ENCODE results near the gene BDKRB2.

The BDKRB2 gene

DNA sequence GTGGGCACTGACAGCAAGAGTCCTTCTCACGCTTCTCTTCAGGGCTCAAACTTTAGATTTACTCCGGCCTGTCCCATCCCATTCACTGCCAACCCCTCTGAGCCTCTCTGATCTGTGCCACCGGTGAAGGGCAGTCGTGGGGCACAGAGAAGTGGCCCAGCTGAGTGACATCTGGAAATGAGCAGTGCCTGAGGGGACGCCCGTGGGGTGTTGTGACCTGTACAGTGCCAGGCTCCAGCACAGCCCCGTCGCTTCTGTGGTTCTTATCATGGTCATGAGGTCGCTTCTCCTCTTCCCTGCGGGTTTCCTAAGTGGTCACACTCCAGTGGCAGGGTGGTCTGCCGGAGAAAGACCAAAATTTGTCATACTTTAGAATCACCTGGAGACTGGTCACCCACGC, 4.1 kb downstream of the BDKRB2 start:
- Histone ChIP-seq H3K4me1 (ENCODE audit: control insufficient read depth, insufficient read depth, low read length) (peaks cover 11% of the 10 kb centered on the region), H3K4me3 (ENCODE audit: low read length) (no peak overlapping the region), H3K27me3 (ENCODE audit: control insufficient read depth, insufficient read depth, low read length) (no peaks in the 10 kb centered on the region), H3K27ac (ENCODE audit: low read depth, low read length) (no peak overlapping the region), H3K9ac (ENCODE audit: low read length) (no peak overlapping the region), H3K36me3 (ENCODE audit: control insufficient read depth, insufficient read depth, low read length) (no peaks in the 10 kb centered on the region)

DNA sequence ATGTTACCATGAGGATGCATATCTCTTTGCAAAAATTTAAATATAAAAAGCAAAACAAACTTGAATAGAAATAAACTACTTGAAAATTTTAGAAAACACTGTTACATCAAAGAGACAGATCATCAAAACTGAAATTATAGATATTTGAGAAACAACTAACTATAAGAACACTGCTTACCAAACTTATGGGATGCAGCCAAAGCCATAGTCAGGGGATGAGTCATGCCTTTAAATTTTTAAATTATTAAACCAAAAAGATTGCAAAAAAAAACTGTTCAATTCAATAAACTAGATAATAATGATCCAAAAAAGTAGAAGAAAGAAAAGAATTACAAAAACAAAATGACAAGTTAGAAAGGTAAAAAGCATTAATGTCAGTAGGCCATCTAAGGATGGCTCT, 7.5 kb downstream of the BDKRB2 start:
- Histone ChIP-seq H3K36me3 (ENCODE audit: control insufficient read depth, insufficient read depth, low read length) (no peaks in the 10 kb centered on the region), H3K9ac (ENCODE audit: low read length) (no peak overlapping the region), H3K27me3 (ENCODE audit: control insufficient read depth, insufficient read depth, low read length) (no peaks in the 10 kb centered on the region), H3K4me3 (ENCODE audit: low read length) (no peak overlapping the region), H3K4me1 (ENCODE audit: control insufficient read depth, insufficient read depth, low read length) (no peaks in the 10 kb centered on the region), H3K27ac (ENCODE audit: low read depth, low read length) (no peak overlapping the region)

DNA sequence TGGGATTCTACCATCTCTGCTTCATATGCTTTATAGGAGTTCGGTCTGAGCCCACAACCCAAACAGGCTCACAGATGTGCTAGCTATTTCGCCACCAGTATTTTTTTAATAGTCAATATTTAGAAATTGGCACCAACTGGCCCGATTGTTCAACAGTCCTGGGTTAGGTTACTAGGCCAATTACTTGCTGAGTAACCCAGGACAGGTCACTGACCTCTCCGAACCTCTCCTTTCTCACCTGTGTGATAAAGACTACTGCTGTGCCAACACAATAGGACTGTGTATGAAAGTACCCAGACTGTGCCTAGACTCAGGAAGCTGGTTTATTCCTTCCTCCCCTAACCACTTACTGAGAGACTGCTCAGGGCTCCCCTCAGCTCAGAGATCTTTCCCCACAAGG, 8.3 kb downstream of the BDKRB2 start:
- H3K9ac ChIP-seq (ENCODE audit: low read length): no peak overlapping the region
- H3K4me3 ChIP-seq (ENCODE audit: low read length): no peak overlapping the region
- H3K27me3 ChIP-seq (ENCODE audit: control insufficient read depth, insufficient read depth, low read length): no peaks in the 10 kb centered on the region
- H3K4me1 ChIP-seq (ENCODE audit: control insufficient read depth, insufficient read depth, low read length): no peaks in the 10 kb centered on the region
- H3K36me3 ChIP-seq (ENCODE audit: control insufficient read depth, insufficient read depth, low read length): no peaks in the 10 kb centered on the region
- H3K27ac ChIP-seq (ENCODE audit: low read depth, low read length): no peak overlapping the region

DNA sequence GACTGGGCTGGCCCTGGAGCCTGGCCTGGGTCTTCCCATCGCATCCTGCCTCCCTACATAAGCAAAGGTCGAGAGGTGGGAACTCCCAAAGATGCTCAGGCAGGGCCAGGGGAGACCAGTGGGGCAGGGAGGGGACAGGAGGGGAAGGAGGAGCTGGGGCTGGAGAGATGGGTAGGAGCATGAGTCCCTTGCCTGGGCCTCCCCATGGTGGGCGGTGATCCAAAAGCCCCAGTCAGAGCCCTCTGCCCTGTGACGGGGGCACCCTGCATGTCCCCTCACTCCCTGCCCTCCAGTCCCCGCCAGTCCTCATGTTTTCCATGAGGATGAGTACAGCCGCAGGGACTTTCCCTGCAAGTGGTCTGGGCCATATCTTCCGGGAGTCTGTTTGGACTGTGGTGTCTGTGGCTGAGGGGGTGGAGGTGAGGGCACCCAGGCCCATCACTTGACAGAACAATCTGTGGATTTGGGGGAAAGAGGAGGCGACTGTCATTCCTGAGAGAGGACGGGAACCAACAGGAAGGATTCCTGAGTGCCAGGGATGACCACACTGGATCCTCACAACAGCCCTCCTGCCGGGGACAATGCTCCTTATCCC, 9.3 kb downstream of the BDKRB2 start:
- Histone ChIP-seq H3K36me3 (ENCODE audit: control insufficient read depth, insufficient read depth, low read length) (no peaks in the 10 kb centered on the region), H3K27ac (ENCODE audit: low read depth, low read length) (no peak overlapping the region), H3K4me1 (ENCODE audit: control insufficient read depth, insufficient read depth, low read length) (no peaks in the 10 kb centered on the region), H3K9ac (ENCODE audit: low read length) (no peak overlapping the region), H3K27me3 (ENCODE audit: control insufficient read depth, insufficient read depth, low read length) (no peaks in the 10 kb centered on the region), H3K4me3 (ENCODE audit: low read length) (no peak overlapping the region)

DNA sequence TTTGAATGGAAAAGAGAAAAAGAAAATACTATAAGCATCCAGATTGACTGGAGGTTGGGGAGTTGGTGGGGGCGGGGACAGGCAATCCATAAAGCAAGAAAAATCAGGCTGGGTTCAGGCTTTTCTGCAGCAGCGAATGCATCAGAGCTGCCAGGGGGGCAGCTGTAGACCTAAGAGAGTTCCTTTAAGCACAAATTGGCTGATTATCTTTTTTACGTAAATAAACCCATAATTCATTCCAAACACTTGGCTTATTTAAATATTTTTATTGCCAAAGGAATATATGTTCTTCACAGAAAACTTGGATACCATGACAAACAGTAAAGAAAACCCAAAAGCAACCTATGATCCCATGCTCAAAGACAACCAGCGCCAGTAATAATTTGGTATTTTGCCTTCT, 10.2 kb downstream of the BDKRB2 start:
- no peaks in the 10 kb centered on the region for H3K36me3 ChIP-seq (ENCODE audit: control insufficient read depth, insufficient read depth, low read length)
- H3K27ac ChIP-seq (ENCODE audit: low read depth, low read length): no peak overlapping the region
- H3K4me3 ChIP-seq (ENCODE audit: low read length): no peak overlapping the region
- H3K4me1 ChIP-seq (ENCODE audit: control insufficient read depth, insufficient read depth, low read length): no peaks in the 10 kb centered on the region
- no peak overlapping the region for H3K9ac ChIP-seq (ENCODE audit: low read length)
- no peaks in the 10 kb centered on the region for H3K27me3 ChIP-seq (ENCODE audit: control insufficient read depth, insufficient read depth, low read length)

DNA sequence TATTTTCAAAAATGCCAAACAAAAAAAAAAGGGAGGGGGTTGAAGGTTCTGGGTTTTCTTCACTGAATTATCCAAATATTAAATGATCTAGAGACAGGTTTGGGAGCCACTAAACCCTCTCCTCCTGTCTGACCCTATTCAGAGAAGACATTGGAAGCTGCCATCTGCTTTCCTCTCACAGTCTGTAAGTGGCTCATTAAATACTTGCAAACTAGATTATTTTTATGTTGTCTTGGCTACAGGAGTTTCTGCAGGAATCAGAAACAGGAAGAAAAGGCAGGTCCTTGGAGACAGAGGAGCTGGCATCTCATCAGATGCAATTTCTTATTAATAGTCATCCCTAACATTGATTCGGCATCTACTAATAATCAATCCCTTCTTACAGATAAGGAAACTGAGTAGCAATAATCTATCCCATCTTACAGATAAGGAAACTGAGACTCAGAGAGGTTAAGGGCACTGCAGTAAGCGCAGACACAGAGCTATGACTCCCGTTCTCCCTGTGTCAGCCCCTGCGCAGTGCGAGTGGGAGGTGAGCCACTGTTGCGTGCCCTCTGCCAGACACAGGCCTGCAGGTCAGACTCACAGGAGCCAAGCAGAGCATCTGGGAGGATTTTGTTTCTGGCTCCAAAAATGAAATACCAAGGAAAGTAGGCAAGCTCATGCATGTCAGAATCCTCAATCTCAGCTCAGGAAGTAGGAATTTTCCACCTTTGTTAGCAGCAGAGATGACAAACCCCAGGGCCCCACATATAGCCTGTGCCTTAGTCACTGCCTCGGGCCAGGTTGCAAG, 11.0 kb downstream of the BDKRB2 start:
- Histone ChIP-seq H3K4me1 (ENCODE audit: control insufficient read depth, insufficient read depth, low read length) (peaks cover under 1% of the 10 kb centered on the region), H3K4me3 (ENCODE audit: low read length) (no peak overlapping the region)

DNA sequence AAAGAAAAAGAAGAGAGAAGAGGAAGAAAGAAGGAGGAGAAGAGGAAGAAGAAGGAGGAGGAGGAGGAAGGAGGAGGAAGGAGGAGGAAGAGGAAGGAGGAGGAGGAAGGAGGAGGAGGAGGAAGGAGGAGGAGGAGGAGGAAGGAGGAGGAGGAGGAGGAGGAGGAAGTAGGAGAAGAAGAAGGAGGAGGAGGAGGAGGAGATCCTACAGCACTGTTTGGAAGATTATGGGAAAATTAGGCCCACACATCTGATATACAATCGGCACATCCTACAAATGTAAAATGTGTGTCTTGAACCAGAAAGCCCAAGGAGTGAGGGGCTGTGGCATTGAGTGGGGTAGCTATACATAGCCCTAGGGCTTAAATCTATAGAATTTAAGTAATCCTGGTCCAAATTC, 12.0 kb downstream of the BDKRB2 start:
- Histone ChIP-seq H3K4me1 (ENCODE audit: control insufficient read depth, insufficient read depth, low read length) (peaks cover 2% of the 10 kb centered on the region), H3K27me3 (ENCODE audit: control insufficient read depth, insufficient read depth, low read length) (no peaks in the 10 kb centered on the region), H3K27ac (ENCODE audit: low read depth, low read length) (no peak overlapping the region), H3K9ac (ENCODE audit: low read length) (no peak overlapping the region), H3K4me3 (ENCODE audit: low read length) (no peak overlapping the region), H3K36me3 (ENCODE audit: control insufficient read depth, insufficient read depth, low read length) (no peaks in the 10 kb centered on the region)

More for the DNA sequence above, 11.0 kb downstream of the BDKRB2 start:
- no peak overlapping the region for H3K27ac ChIP-seq (ENCODE audit: low read depth, low read length)
- no peaks in the 10 kb centered on the region for H3K36me3 ChIP-seq (ENCODE audit: control insufficient read depth, insufficient read depth, low read length)
- H3K27me3 ChIP-seq (ENCODE audit: control insufficient read depth, insufficient read depth, low read length): no peaks in the 10 kb centered on the region
- no peak overlapping the region for H3K9ac ChIP-seq (ENCODE audit: low read length)

DNA sequence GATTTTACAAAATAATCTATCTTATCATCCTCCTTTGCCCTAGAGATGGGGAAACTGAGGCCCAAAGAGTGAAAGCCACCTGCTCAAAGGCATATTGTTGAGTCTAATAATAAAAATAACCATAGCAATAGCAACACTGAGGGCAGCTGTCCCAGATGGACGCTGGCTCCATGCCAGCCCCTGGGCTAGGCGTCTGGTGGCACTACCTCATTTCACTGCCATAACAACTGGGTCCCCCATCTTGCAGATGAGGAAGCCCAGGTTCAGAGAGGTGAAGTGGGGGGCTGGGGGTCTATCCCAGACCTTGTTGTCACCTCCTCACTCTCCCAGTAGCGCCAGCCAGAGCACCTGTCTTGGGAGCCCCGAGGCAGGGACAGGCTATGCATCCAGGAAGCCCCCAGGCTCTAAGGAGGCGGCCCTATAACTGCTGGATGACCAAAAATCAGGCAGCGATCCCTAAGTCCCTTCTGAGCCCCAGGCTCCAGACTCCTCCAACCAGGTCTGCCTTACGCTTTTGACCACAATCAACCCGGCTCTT, 12.8 kb downstream of the BDKRB2 start:
- H3K9ac ChIP-seq (ENCODE audit: low read length): no peak overlapping the region
- peaks cover 2% of the 10 kb centered on the region for H3K4me1 ChIP-seq (ENCODE audit: control insufficient read depth, insufficient read depth, low read length)
- H3K27ac ChIP-seq (ENCODE audit: low read depth, low read length): no peak overlapping the region
- H3K27me3 ChIP-seq (ENCODE audit: control insufficient read depth, insufficient read depth, low read length): no peaks in the 10 kb centered on the region
- no peaks in the 10 kb centered on the region for H3K36me3 ChIP-seq (ENCODE audit: control insufficient read depth, insufficient read depth, low read length)
- H3K4me3 ChIP-seq (ENCODE audit: low read length): no peak overlapping the region

DNA sequence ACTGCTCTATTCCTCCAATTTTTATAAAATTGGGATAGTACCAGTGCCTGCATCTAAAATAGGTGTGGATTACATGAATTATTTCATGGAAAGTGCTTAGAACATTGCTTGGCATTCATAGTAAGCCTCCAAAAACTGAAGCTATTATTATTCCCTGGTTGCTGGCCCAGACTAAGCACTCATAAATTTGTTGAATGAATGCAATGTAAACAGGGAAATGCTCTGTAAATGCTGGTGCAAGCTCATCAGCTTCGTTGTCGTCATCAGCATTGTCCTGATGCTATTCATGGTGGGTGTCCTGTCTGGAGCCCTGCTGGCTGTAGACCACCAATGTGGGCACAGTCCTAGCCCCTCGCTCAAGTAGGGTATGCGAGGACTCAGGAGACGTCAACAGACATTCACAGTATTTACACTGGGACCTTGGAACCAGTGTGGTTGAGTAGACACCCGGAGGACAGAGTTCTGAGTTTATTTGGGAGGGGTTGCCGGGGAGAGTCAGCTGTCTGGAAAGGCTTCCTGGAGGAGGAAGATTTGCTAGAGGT, 16.5 kb downstream of the BDKRB2 start:
- no peak overlapping the region for H3K9ac ChIP-seq (ENCODE audit: low read length)
- no peak overlapping the region for H3K4me3 ChIP-seq (ENCODE audit: low read length)
- H3K36me3 ChIP-seq (ENCODE audit: control insufficient read depth, insufficient read depth, low read length): no peaks in the 10 kb centered on the region
- H3K4me1 ChIP-seq (ENCODE audit: control insufficient read depth, insufficient read depth, low read length): peaks cover 2% of the 10 kb centered on the region
- no peaks in the 10 kb centered on the region for H3K27me3 ChIP-seq (ENCODE audit: control insufficient read depth, insufficient read depth, low read length)
- H3K27ac ChIP-seq (ENCODE audit: low read depth, low read length): no peak overlapping the region

DNA sequence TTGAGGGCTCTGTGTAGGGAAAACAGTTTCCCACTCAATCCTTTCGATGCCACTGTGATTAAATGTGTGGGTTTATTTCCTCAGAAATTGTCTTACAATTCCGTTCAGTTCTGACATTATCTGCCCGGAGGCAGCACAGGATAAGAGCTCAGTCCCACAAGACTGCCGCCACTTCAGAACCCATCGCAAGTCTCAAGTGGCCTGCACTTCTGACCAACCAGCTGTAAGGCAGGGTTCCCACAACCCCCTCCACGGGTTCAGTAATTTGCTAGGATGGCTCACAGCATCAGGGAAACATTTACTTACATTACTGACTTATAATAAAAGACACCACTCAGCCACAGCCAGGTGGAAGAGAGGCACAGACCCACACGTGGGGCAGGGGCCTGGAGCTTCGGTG, 17.2 kb downstream of the BDKRB2 start:
- H3K27ac ChIP-seq (ENCODE audit: low read depth, low read length): no peak overlapping the region

DNA sequence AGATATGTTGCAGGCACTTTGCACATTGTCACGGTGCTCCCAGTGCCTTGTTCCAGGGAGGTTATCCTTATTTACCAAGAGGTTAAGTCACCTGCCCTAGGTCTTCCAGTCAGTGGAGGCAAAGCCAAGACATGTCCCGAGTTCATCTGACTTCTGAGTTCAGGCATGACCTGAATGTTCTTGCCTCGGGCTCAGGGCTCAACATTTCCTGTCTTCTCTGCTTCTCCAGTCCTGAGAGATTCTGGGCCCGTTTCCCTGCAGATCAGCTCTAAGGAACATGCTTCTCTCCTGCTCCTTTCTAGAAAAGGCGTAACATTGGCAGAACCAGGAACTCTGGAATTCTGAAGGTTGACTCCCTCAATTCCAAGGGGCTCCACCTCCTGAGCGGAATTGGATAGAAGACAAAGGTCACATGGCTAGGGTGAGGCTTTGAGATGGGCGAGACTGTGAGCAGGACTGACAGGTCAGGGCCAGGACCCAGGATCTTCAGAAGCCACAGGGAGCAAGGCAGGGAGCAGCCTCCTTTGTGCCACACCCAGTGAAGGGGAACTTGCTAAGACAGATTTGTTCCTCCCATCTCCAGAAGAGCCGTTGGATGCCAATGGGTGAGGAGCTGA, 19.9 kb downstream of the BDKRB2 start:
- Histone ChIP-seq H3K4me3 (ENCODE audit: low read length) (no peak overlapping the region), H3K36me3 (ENCODE audit: control insufficient read depth, insufficient read depth, low read length) (no peaks in the 10 kb centered on the region), H3K4me1 (ENCODE audit: control insufficient read depth, insufficient read depth, low read length) (peaks cover 2% of the 10 kb centered on the region), H3K27me3 (ENCODE audit: control insufficient read depth, insufficient read depth, low read length) (no peaks in the 10 kb centered on the region), H3K27ac (ENCODE audit: low read depth, low read length) (no peak overlapping the region), H3K9ac (ENCODE audit: low read length) (no peak overlapping the region)

More for the DNA sequence above, 17.2 kb downstream of the BDKRB2 start:
- Histone ChIP-seq H3K4me3 (ENCODE audit: low read length) (no peak overlapping the region), H3K4me1 (ENCODE audit: control insufficient read depth, insufficient read depth, low read length) (peaks cover 2% of the 10 kb centered on the region), H3K9ac (ENCODE audit: low read length) (no peak overlapping the region), H3K27me3 (ENCODE audit: control insufficient read depth, insufficient read depth, low read length) (no peaks in the 10 kb centered on the region), H3K36me3 (ENCODE audit: control insufficient read depth, insufficient read depth, low read length) (no peaks in the 10 kb centered on the region)

DNA sequence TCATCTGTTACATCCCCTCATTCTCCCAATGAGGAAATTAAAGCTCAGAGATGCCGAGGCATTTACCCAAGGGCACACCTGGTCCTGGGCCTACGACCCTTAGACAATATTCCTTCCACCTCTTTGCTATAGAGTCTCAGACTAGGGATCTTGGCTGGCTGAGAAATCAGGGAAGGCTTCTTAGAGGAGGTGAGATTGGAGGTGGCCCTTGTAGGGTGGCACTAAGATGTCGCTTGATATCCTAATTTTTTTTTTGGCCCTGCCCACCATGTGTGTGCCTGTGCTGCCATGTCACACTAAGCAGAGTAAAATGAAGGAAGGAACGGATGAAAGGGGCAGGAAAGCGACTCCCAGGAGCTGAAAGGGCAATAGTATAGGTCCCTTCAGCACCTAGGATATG, 20.6 kb downstream of the BDKRB2 start:
- H3K9ac ChIP-seq (ENCODE audit: low read length): no peak overlapping the region
- H3K36me3 ChIP-seq (ENCODE audit: control insufficient read depth, insufficient read depth, low read length): no peaks in the 10 kb centered on the region
- no peak overlapping the region for H3K4me3 ChIP-seq (ENCODE audit: low read length)
- peaks cover 2% of the 10 kb centered on the region for H3K4me1 ChIP-seq (ENCODE audit: control insufficient read depth, insufficient read depth, low read length)
- H3K27me3 ChIP-seq (ENCODE audit: control insufficient read depth, insufficient read depth, low read length): no peaks in the 10 kb centered on the region
- peak overlapping the region; percentile 37 for H3K27ac ChIP-seq (ENCODE audit: low read depth, low read length)

All from rectal smooth muscle tissue (tissue), 1 donor.